Keratinocyte (primary cell): ENCODE data around the gene FGF12. TPM values are rescaled to one million over a fixed set of nuclear protein-coding genes. Genes with fewer than 3 reads are reported as not detected.
"Not testable (repeated sequence)": the region's sequence is repeated elsewhere in the genome, so short reads cannot be mapped to it uniquely, and the experiment has no call there.

Experiments
- DNase-seq: peaks from one replicate; pipeline ENCODE4 v3.0.0-alpha.2; 2011; ENCODE audit warnings: low read depth, missing footprints, low spot score
- FAIRE-seq: peaks from 2 replicates; lab custom pipeline; 2011; peaks lifted over from hg19 to GRCh38; lab: Jason Lieb, UNC
- H2AFZ ChIP-seq: 2 replicates; pipeline ENCODE4 v1.6.0; 2012; ENCODE audit warnings: low read length, control low read depth, inconsistent platforms; ENCODE audit not compliant: control insufficient read depth
- H3K27ac ChIP-seq: 2 replicates; pipeline ENCODE4 v1.5.1; 2011; ENCODE audit warnings: low read length; ENCODE audit not compliant: control insufficient read depth, insufficient read depth
- H3K27me3 ChIP-seq: 3 replicates; pipeline ENCODE4 v1.6.0; 2011; ENCODE audit warnings: low read length; ENCODE audit not compliant: control insufficient read depth, insufficient read depth; ENCODE audit errors: extremely low read depth
- H3K36me3 ChIP-seq, 2 experiments: 2 replicates in 1 of 2; 3 replicates in 1 of 2; pipeline ENCODE4 v1.5.1; 2011; ENCODE audit warnings: low read length in 2 of 2, mild to moderate bottlenecking in 1 of 2; ENCODE audit not compliant: control insufficient read depth in 2 of 2, insufficient read depth in 2 of 2; ENCODE audit errors: extremely low read depth in 1 of 2
- H3K4me1 ChIP-seq: 3 replicates; pipeline ENCODE4 v1.5.1; 2011; ENCODE audit warnings: low read length; ENCODE audit not compliant: control insufficient read depth, insufficient read depth; ENCODE audit errors: extremely low read depth
- H3K4me2 ChIP-seq: 3 replicates; pipeline ENCODE4 v1.6.0; 2011; ENCODE audit warnings: low read depth, low read length; ENCODE audit not compliant: control insufficient read depth, insufficient read depth; ENCODE audit errors: extremely low read depth
- H3K4me3 ChIP-seq, 3 experiments: fragments of 200-600 bp in 1 of 3; sonication (generic) in 1 of 3; 2 replicates in 2 of 3; 3 replicates in 1 of 3; pipeline ENCODE4 v1.5.1; 2011 to 2016; ENCODE audit warnings: low read length in 3 of 3, mild to moderate bottlenecking in 3 of 3, control low read depth in 2 of 3, inconsistent platforms in 1 of 3, low read depth in 1 of 3, mixed read lengths in 1 of 3, mixed run types in 1 of 3, moderate library complexity in 1 of 3; ENCODE audit not compliant: control insufficient read depth in 2 of 3, insufficient read depth in 2 of 3; ENCODE audit errors: extremely low read depth in 1 of 3
- H3K79me2 ChIP-seq: 2 replicates; pipeline ENCODE4 v1.6.0; 2012; ENCODE audit warnings: low read length; ENCODE audit not compliant: control insufficient read depth, insufficient read depth
- H3K9ac ChIP-seq: 3 replicates; pipeline ENCODE4 v1.6.0; 2011; ENCODE audit warnings: low read length; ENCODE audit not compliant: control insufficient read depth, insufficient read depth; ENCODE audit errors: extremely low read depth
- H3K9me1 ChIP-seq: 3 replicates; pipeline ENCODE4 v1.6.0; 2011; ENCODE audit warnings: low read length; ENCODE audit not compliant: control insufficient read depth, insufficient read depth; ENCODE audit errors: extremely low read depth
- H3K9me3 ChIP-seq: 2 replicates; pipeline ENCODE4 v1.5.1; 2012; ENCODE audit warnings: low read depth, low read length; ENCODE audit not compliant: control insufficient read depth
- H4K20me1 ChIP-seq: 3 replicates; pipeline ENCODE4 v1.6.0; 2011; ENCODE audit warnings: low read length; ENCODE audit not compliant: control insufficient read depth, insufficient read depth; ENCODE audit errors: extremely low read depth
- EZH2 ChIP-seq: IDR thresholded peaks from one replicate; pipeline ENCODE4 v1.6.1; 2012; ENCODE audit warnings: inconsistent platforms, mild to moderate bottlenecking, low read length, moderate library complexity
- dilution Hi-C: fragments of 300-500 bp; cut with MboI; formaldehyde crosslinking; loops from one replicate; pipeline ENCODE4 v1.7.0; 2020; ENCODE audit warnings: low sequenced_read_pairs; ENCODE audit not compliant: extremely low pct_ligation_motif_present
- polyA plus RNA-seq, 5 experiments: library from polyadenylated mRNA; depleted of rRNA in 3 of 5; stranded (reverse) in 3 of 5; stranded (forward) in 1 of 5; unstranded in 1 of 5; fragments of >200 nt; gene quantifications; 1 replicate in 1 of 5; 2 replicates in 3 of 5; 3 replicates in 1 of 5; pipeline versions ENCODE4 v1.2.1 to v1.2.3, GENCODE V29; 2011 to 2012; ENCODE audit warnings: missing spikeins in 2 of 5, low read depth in 1 of 5, low replicate concordance in 1 of 5
- TF ChIP-seq, protein P1 (sequence below), 3 experiments: IDR thresholded peaks in 1 of 3; conservative IDR thresholded peaks in 1 of 3; optimal IDR thresholded peaks in 1 of 3; 2 replicates in 2 of 3; 3 replicates in 1 of 3; pipeline versions ENCODE3 to v1.5.1; 2011; ENCODE audit warnings: low read length in 3 of 3, mild to moderate bottlenecking in 3 of 3, moderate library complexity in 2 of 3, control low read depth in 1 of 3, inconsistent platforms in 1 of 3; ENCODE audit not compliant: insufficient read depth in 2 of 3; ENCODE audit errors: extremely low read depth in 1 of 3

The FGF12 gene
- polyA plus RNA-seq, 1 donor (not counting 4 experiments of a cell fraction or from before 2014, with no cell fraction given): 4.1 TPM

- Histone ChIP-seq H3K4me3 (no peak overlapping the region), H4K20me1 (no peaks in the 10 kb centered on the region), H3K27ac (no peak overlapping the region), H3K4me1 (no peaks in the 10 kb centered on the region), H3K4me2 (no peak overlapping the region), H2AFZ (no peak overlapping the region), H3K79me2 (no peaks in the 10 kb centered on the region), H3K27me3 (no peaks in the 10 kb centered on the region), H3K9me1 (no peaks in the 10 kb centered on the region), H3K9ac (no peak overlapping the region), H3K9me3 (no peaks in the 10 kb centered on the region), H3K36me3 (no peaks in the 10 kb centered on the region)
- no peak for FAIRE-seq
- dilution Hi-C loops: no loop called here
- DNase-seq: no peak
- TF ChIP-seq, protein P1, sequence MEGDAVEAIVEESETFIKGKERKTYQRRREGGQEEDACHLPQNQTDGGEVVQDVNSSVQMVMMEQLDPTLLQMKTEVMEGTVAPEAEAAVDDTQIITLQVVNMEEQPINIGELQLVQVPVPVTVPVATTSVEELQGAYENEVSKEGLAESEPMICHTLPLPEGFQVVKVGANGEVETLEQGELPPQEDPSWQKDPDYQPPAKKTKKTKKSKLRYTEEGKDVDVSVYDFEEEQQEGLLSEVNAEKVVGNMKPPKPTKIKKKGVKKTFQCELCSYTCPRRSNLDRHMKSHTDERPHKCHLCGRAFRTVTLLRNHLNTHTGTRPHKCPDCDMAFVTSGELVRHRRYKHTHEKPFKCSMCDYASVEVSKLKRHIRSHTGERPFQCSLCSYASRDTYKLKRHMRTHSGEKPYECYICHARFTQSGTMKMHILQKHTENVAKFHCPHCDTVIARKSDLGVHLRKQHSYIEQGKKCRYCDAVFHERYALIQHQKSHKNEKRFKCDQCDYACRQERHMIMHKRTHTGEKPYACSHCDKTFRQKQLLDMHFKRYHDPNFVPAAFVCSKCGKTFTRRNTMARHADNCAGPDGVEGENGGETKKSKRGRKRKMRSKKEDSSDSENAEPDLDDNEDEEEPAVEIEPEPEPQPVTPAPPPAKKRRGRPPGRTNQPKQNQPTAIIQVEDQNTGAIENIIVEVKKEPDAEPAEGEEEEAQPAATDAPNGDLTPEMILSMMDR (optimal IDR thresholded peaks at IDR 0.05 in 1 of 3, IDR thresholded peaks at IDR 0.05 in 1 of 3, conservative IDR thresholded peaks at IDR 0.05 in 1 of 3; ENCODE audit: extremely low read depth in 1 of 3, insufficient read depth in 2 of 3, low read length in 3 of 3): no peak
- TF ChIP-seq EZH2: no peak
Measured at GRCh38 chr3:192577271-192577670, 150.1 kb downstream of the FGF12 start.

GRCh38 chr3:192576704-192577103 lies 150.6 kb downstream of the FGF12 start:
- H3K9me1 ChIP-seq, H3K4me3 ChIP-seq, H2AFZ ChIP-seq, H4K20me1 ChIP-seq, H3K4me2 ChIP-seq, H3K4me1 ChIP-seq, dilution Hi-C loops, H3K9me3 ChIP-seq, H3K27ac ChIP-seq, H3K9ac ChIP-seq, H3K36me3 ChIP-seq, FAIRE-seq, DNase-seq, H3K79me2 ChIP-seq, H3K27me3 ChIP-seq: not testable (repeated sequence)

DNA sequence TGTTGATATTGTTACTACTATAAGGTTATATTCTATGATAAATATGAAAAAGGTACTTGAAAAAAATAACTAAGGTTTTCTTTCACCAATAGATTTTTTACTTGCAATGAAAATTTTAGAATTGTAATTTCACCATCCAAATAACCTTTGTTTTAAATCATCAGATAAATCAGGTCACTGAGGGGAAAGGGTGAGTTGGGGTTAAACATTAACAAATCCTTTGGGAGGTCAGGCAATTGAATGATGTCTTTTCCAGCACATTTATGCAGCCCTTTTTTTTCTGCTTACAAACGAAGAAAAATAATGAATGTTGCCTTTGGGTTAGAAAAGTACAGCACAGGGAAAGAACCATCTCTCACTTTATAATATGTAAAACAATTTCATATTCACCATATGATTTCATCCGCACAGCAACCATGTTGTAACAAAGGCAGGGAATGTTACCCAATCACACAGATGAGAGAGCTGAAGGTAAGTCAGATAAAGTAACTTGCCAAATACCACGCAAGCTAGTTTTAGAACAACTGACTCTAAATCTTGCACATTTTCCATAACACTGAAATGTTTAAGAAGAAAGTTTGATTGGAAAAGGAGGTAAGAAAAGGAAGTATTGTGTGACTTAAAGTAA lies 151.3 kb downstream of the FGF12 start:
- no peak for FAIRE-seq
- dilution Hi-C loops: no loop called here

More for the DNA sequence above, 151.3 kb downstream of the FGF12 start:
- H2AFZ ChIP-seq: no peak overlapping the region
- H3K27ac ChIP-seq: no peak overlapping the region
- no peak for DNase-seq
- no peak overlapping the region for H3K4me2 ChIP-seq
- TF ChIP-seq, protein P1 (optimal IDR thresholded peaks at IDR 0.05 in 1 of 3, IDR thresholded peaks at IDR 0.05 in 1 of 3, conservative IDR thresholded peaks at IDR 0.05 in 1 of 3; ENCODE audit: extremely low read depth in 1 of 3, insufficient read depth in 2 of 3, low read length in 3 of 3): no peak
- no peak for TF ChIP-seq EZH2
- H3K27me3 ChIP-seq: no peaks in the 10 kb centered on the region
- peaks cover 1% of the 10 kb centered on the region for H3K4me1 ChIP-seq
- no peaks in the 10 kb centered on the region for H3K79me2 ChIP-seq
- H3K4me3 ChIP-seq: no peak overlapping the region
- no peaks in the 10 kb centered on the region for H4K20me1 ChIP-seq
- H3K36me3 ChIP-seq: no peaks in the 10 kb centered on the region
- no peaks in the 10 kb centered on the region for H3K9me1 ChIP-seq
- no peaks in the 10 kb centered on the region for H3K9me3 ChIP-seq
- no peak overlapping the region for H3K9ac ChIP-seq
